Heart left ventricle (tissue), 16 donors: ENCODE results near the gene FRRS1. TPM values are rescaled to one million over a fixed set of nuclear protein-coding genes. Genes with fewer than 3 reads are reported as not detected.

ENCODE experiments used
- ATAC-seq, 4 donors: fragments of 200-7000 bp; cut with Tn5 transposase; one replicate each; pipeline ENCODE4 v1.9.1; 2020 to 2022; ENCODE audit warnings: moderate library complexity in 4 of 4, mild to moderate bottlenecking in 3 of 4, moderate number of reproducible peaks in 1 of 4
- DNase-seq, 5 donors: peaks; one replicate each; pipeline ENCODE4 v3.0.0-alpha.2; 2020
- H3K27ac ChIP-seq, 12 donors: fragments of 200-600 bp; sonication (generic) in 4 of 12; one replicate each; pipeline versions ENCODE4 v1.5.0 to v1.8.0; 2016 to 2022; ENCODE audit warnings: mild to moderate bottlenecking in 2 of 12
- H3K27me3 ChIP-seq, 9 donors: fragments of 200-600 bp; sonication (generic) in 2 of 9; one replicate each; pipeline versions ENCODE4 v1.5.1 to v1.8.0; 2016 to 2022; ENCODE audit warnings: mild to moderate bottlenecking in 3 of 9
- H3K36me3 ChIP-seq, 9 donors: fragments of 200-600 bp; sonication (generic) in 2 of 9; one replicate each; pipeline versions ENCODE4 v1.5.0 to v1.8.0; 2018 to 2022; ENCODE audit warnings: mild to moderate bottlenecking in 2 of 9
- H3K4me1 ChIP-seq, 12 donors: fragments of 200-600 bp; sonication (generic) in 4 of 12; one replicate each; pipeline versions ENCODE4 v1.5.0 to v1.8.0; 2016 to 2022; ENCODE audit warnings: mild to moderate bottlenecking in 3 of 12
- H3K4me3 ChIP-seq, 12 donors: fragments of 200-600 bp; sonication (generic) in 4 of 12; one replicate each; pipeline versions ENCODE4 v1.5.0 to v1.8.0; 2017 to 2022; ENCODE audit warnings: mild to moderate bottlenecking in 9 of 12, moderate library complexity in 4 of 12
- H3K9me3 ChIP-seq, 12 donors: fragments of 200-600 bp; sonication (generic) in 4 of 12; one replicate each; pipeline versions ENCODE4 v1.5.0 to v1.8.0; 2016 to 2022; ENCODE audit warnings: mild to moderate bottlenecking in 1 of 12
- CTCF ChIP-seq, 12 donors: fragments of 200-600 bp; sonication (generic) in 4 of 12; IDR thresholded peaks; one replicate each; pipeline versions ENCODE4 v1.5.0 to v1.8.0; 2018 to 2022; ENCODE audit warnings: antibody characterized with exemption in 12 of 12, mild to moderate bottlenecking in 5 of 12
- POLR2A ChIP-seq, 2 donors: fragments of 450-650 bp; IDR thresholded peaks; one replicate each; pipeline ENCODE4 v1.6.1; 2017; ENCODE audit warnings: antibody characterized with exemption in 2 of 2, mild to moderate bottlenecking in 2 of 2, moderate library complexity in 2 of 2
- WGBS, 4 donors: extraction: QIAGEN DNeasy Blood & Tissue Kit in 2 of 4; methylation state at CpG; one replicate each; pipeline versions ENCODE4 v1.1.5 to v1.1.7; 2013 to 2018; 5-methylcytosine and 5-hydroxymethylcytosine counted together
- intact Hi-C, 10 donors: fragments of 100-400 bp; cut with DNase I; formaldehyde crosslinking; loops; one replicate each; pipeline versions ENCODE4 v1.11.1 to v1.14.2; 2022
- long read RNA-seq, 3 donors: library from polyadenylated mRNA; unstranded; transcript quantifications; one replicate each; pipeline ENCODE4 v2.0.0, GENCODE V29; 2020 to 2021
- polyA plus RNA-seq, 2 donors: library from polyadenylated mRNA; stranded (reverse); fragments of 200-250 nt; gene quantifications; one replicate each; pipeline ENCODE4 v1.2.3, GENCODE V29; 2013
- total RNA-seq, 9 donors: library from RNA; depleted of rRNA in 2 of 9; stranded (reverse); fragments of >200 nt in 2 of 9; fragmentation: NEBNext Ultra II Directional in 3 of 9; extraction: Animal tissue kit (Norgen Biotek cat#: 25700) in 3 of 9; gene quantifications; one replicate each; pipeline versions ENCODE4 v1.1.0 to v1.2.4, GENCODE V29; 2016 to 2023
- donor health status: ischemic (EF 13 %, LVEDD 7.1; RV severe dilation, severe dysfunction).
- donor health status: healthy with polysubstance abuse.
- donor health status: DM: no; HTN: yes; CAD: no.
- donor health status: DM: no; HTN: no; CAD: no.
- donor health status: ischemic (EF 25% LVEDD 6.9; RV normal size, moderate dysfunction).
- donor health status: ischemic (EF 25% LVEDD 5.7; RV mildly dilated, moderate dysfunction).
- donor health status: healthy.
- donor health status: DM: yes; HTN: yes; CAD: no.
- donor health status: ischemic (EF 35%, LVEDD 5.7; RV mildly dilated, moderate dysfunction).
- donor health status: nonischemic (EF 11% LVEDD 7.7; RV severe dilation, severe dysfunction).
- donor health status: DM: yes; HTN: yes; CAD: no.
- donor health status: PGD.
- donor health status: ischemic (EF 29% LVEDD 5.4; RV normal size, mild dysfunction).
- donor health status: nonischemic (EF 23%, LVEDD 6.1; RV moderate dilation, normal function).

The FRRS1 gene
- 1 to 10 TPM; 2.8 to 9.3 (median 5.4) TPM for total RNA-seq
- 1 to 10 TPM in 1 of 2 donors, under 1 TPM in 1; 0.50 to 6.6 TPM for polyA plus RNA-seq
- long read RNA-seq, donor 1, partial matches to known transcripts = 0 of 3 reads
- long read RNA-seq, donor 1, other reads (novel, unspliced or antisense) = 2 of 3 reads
- long read RNA-seq, donor 2, partial matches to known transcripts = 1 of 1 reads
- long read RNA-seq, donor 2, other reads (novel, unspliced or antisense) = 0 of 1 reads
- long read RNA-seq, donor 3, partial matches to known transcripts = 0 of 2 reads
- long read RNA-seq, donor 3, other reads (novel, unspliced or antisense) = 1 of 2 reads

GRCh38 chr1:99766378-99766800 lies at the start of gene FRRS1:
TSS of gene FRRS1 (minus strand) at chr1:99766635. CDS start at chr1:99748768, 17,867 bp downstream.
- H3K4me1 ChIP-seq = peaks cover 0 to 26% (median 8%) of the 10 kb centered on the region in 12 donors
- no peaks in the 10 kb centered on the region for H3K36me3 ChIP-seq
- TF ChIP-seq POLR2A (IDR thresholded peaks at IDR 0.05) (peak in 1 of 2 donors; percentile 22), CTCF (IDR thresholded peaks at IDR 0.05) (peak in 3 of 12 donors; percentile 6 to 26 (median 20))
- H3K4me3 ChIP-seq = peak within 1 kb of the TSS; percentile 22 to 70 (median 56)
- peak within 1 kb of the TSS; percentile 20 to 84 (median 73) for H3K27ac ChIP-seq
- H3K27me3 ChIP-seq = no peaks in the 10 kb centered on the region
- intact Hi-C loops = no loop called here
- ATAC-seq = peak; percentile 73 to 84 (median 82)
- peak; percentile 46 to 71 (median 60) for DNase-seq
- H3K9me3 ChIP-seq = no peaks in the 10 kb centered on the region
- 0 to 2% (median 1%) methylated on average over 10 of the region's 10 CpGs for WGBS, 4 donors

GRCh38 chr1:99814373-99814900 lies 48.0 kb upstream of the FRRS1 start:
- Histone ChIP-seq H3K4me3 (no peak overlapping the region), H3K27ac (no peak overlapping the region), H3K4me1 (peaks cover 0 to 10% (median 0%) of the 10 kb centered on the region in 12 donors), H3K9me3 (no peaks in the 10 kb centered on the region), H3K36me3 (no peaks in the 10 kb centered on the region), H3K27me3 (no peaks in the 10 kb centered on the region)
- DNase-seq (no peak), ATAC-seq (no peak)
- TF ChIP-seq CTCF (IDR thresholded peaks at IDR 0.05) = no peak
- intact Hi-C loops = loop anchor here in 2 of 10 donors (5.0 kb wide), 2 partner anchors 38 to 643 kb away; partner anchors contain the start of gene AGL (in 1 of the 2)
- 82 to 90% (median 85%) methylated on average over 3 of the region's 3 CpGs for WGBS, 4 donors

GRCh38 chr1:99811747-99812146 lies 45.3 kb upstream of the FRRS1 start:
- intact Hi-C loops = loop anchor here in 2 of 10 donors (5.0 kb wide), 2 partner anchors 41 to 646 kb away; partner anchors contain the start of gene AGL (in 1 of the 2)
- no peak overlapping the region for H3K4me3 ChIP-seq
- no peaks in the 10 kb centered on the region for H3K9me3 ChIP-seq
- ATAC-seq (no peak), DNase-seq (no peak)
- H3K27me3 ChIP-seq = no peaks in the 10 kb centered on the region
- H3K4me1 ChIP-seq = peaks cover 0 to 10% (median 0%) of the 10 kb centered on the region in 12 donors
- H3K27ac ChIP-seq = no peak overlapping the region
- WGBS, 4 donors = 90 to 100% (median 94%) methylated on average over 1 of the region's 1 CpG
- H3K36me3 ChIP-seq = no peaks in the 10 kb centered on the region
- no peak for TF ChIP-seq CTCF (IDR thresholded peaks at IDR 0.05)
- no peak for TF ChIP-seq POLR2A (IDR thresholded peaks at IDR 0.05)

GRCh38 chr1:99811075-99811474 lies 44.6 kb upstream of the FRRS1 start:
- H3K4me1 ChIP-seq = peaks cover 0 to 10% (median 0%) of the 10 kb centered on the region in 12 donors
- 67 to 85% (median 83%) methylated on average over 1 of the region's 1 CpG for WGBS, 4 donors
- no peak overlapping the region for H3K4me3 ChIP-seq
- ATAC-seq (no peak), DNase-seq (no peak)
- H3K27ac ChIP-seq = no peak overlapping the region
- intact Hi-C loops = loop anchor here in 2 of 10 donors (5.0 kb wide), 2 partner anchors 41 to 646 kb away; partner anchors contain the start of gene AGL (in 1 of the 2)
- no peaks in the 10 kb centered on the region for H3K36me3 ChIP-seq
- TF ChIP-seq CTCF (IDR thresholded peaks at IDR 0.05) (no peak), POLR2A (IDR thresholded peaks at IDR 0.05) (no peak)
- no peaks in the 10 kb centered on the region for H3K9me3 ChIP-seq
- H3K27me3 ChIP-seq = no peaks in the 10 kb centered on the region
